Smooth muscle cell (in vitro differentiated cells): ENCODE measurements around the gene MAP3K12. TPM values are rescaled to one million over a fixed set of nuclear protein-coding genes. Genes with fewer than 3 reads are reported as not detected.

ENCODE experiments used
- DNase-seq: peaks from one replicate; lab custom pipeline; 2025; ENCODE audit not compliant: unreplicated experiment; lab: John Stamatoyannopoulos, UW
- H2AFZ ChIP-seq: fragments of 200-600 bp; sonication (generic); 2 replicates; pipeline ENCODE4 v1.6.0; 2016; ENCODE audit warnings: antibody characterized with exemption, low read depth, mild to moderate bottlenecking
- H3F3A ChIP-seq: fragments of 200-600 bp; sonication (generic); 2 replicates; pipeline ENCODE4 v1.6.0; 2017; ENCODE audit warnings: antibody characterized with exemption, low read depth
- H3K27ac ChIP-seq: fragments of 200-600 bp; sonication (generic); 2 replicates; pipeline ENCODE4 v1.5.1; 2016; ENCODE audit warnings: low read depth, mild to moderate bottlenecking
- H3K27me3 ChIP-seq: fragments of 200-600 bp; sonication (generic); 2 replicates; pipeline ENCODE4 v1.6.1; 2016; ENCODE audit warnings: low read depth, mild to moderate bottlenecking
- H3K36me3 ChIP-seq: fragments of 200-600 bp; sonication (generic); 2 replicates; pipeline ENCODE4 v1.5.1; 2016; ENCODE audit warnings: low read depth
- H3K4me1 ChIP-seq: fragments of 200-600 bp; sonication (generic); 2 replicates; pipeline ENCODE4 v1.5.1; 2016; ENCODE audit warnings: low read depth
- H3K4me2 ChIP-seq: fragments of 200-600 bp; sonication (generic); 2 replicates; pipeline ENCODE4 v1.6.0; 2016; ENCODE audit warnings: mild to moderate bottlenecking
- H3K4me3 ChIP-seq: fragments of 200-600 bp; sonication (generic); 2 replicates; pipeline ENCODE4 v1.5.1; 2016; ENCODE audit warnings: mild to moderate bottlenecking
- H3K79me2 ChIP-seq: fragments of 200-600 bp; sonication (generic); 2 replicates; pipeline ENCODE4 v1.6.0; 2016; ENCODE audit warnings: low read depth, mild to moderate bottlenecking
- H3K9ac ChIP-seq: fragments of 200-600 bp; sonication (generic); 2 replicates; pipeline ENCODE4 v1.6.0; 2016; ENCODE audit warnings: low read depth
- H3K9me3 ChIP-seq: fragments of 200-600 bp; sonication (generic); replicated peaks from 2 replicates; pipeline ENCODE4 v1.5.1; 2016; ENCODE audit warnings: low read depth
- H4K20me1 ChIP-seq: fragments of 200-600 bp; sonication (generic); 2 replicates; pipeline ENCODE4 v1.6.0; 2016; ENCODE audit warnings: low read depth
- WGBS: methylation state at CpG from one replicate; pipeline ENCODE4 v1.1.7; 2016; ENCODE audit warnings: low lambda C conversion rate; 5-methylcytosine and 5-hydroxymethylcytosine counted together
- polyA plus RNA-seq: library from polyadenylated mRNA; unstranded; fragments of >200 nt; fragmentation: Nextera tagmentation; extraction: Ambion mirVana; gene quantifications from 2 replicates; pipeline ENCODE4 v1.2.1, GENCODE V29; 2016
- total RNA-seq: library from RNA; depleted of rRNA; stranded (reverse); fragments of >200 nt; gene quantifications from 2 replicates; pipeline ENCODE4 v1.2.3, GENCODE V29; 2014
- TF ChIP-seq, protein P1 (sequence below): fragments of 200-600 bp; sonication (generic); IDR thresholded peaks from 2 replicates; pipeline ENCODE4 v1.5.1; 2017; ENCODE audit warnings: borderline replicate concordance, mild to moderate bottlenecking, antibody characterized with exemption; ENCODE audit not compliant: insufficient read depth, poor library complexity, severe bottlenecking

The MAP3K12 gene
- total and polyA plus RNA-seq, 2 experiments from 2014 or later, result 15.1 to 34.6 TPM

DNA sequence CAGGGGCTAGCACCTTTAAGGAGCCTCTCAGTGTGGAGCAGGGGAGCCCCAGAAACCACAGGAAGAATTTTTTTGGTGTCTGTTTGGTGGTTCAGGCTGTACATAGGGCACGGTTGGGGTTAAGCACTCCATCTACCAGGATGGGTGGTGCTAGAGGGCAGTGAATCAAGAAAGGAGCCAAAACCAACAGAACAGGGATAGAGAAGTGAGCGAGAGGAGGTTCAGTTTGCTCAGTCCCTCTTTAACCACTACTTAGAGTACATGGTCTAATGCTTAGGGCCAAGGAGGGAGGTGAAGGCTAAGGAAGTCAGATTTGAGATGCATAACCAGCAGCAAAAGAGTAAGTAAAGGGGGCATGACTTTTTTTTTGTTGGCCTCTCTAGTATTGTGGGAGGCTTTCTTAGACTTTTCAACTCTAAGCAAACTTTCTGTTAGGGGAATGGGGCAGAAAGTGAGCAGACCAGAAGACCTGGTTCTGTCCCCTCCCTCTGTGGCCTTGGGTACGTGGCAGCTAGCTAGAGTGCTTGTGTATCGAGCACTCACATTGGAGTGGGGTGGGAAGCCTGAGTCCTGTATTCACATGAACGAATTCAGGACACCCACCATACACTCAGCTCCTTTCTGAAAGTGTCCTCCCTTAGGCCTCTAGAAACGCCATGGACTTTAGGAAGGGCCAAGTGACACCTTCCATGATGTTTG is 14.6 kb upstream of the MAP3K12 start:
- 93% methylated on average over 6 of the region's 6 CpGs for WGBS
- Histone ChIP-seq H3K4me3 (no peak overlapping the region), H4K20me1 (no peaks in the 10 kb centered on the region), H3K36me3 (peaks cover 7% of the 10 kb centered on the region), H3K27me3 (no peaks in the 10 kb centered on the region), H2AFZ (no peak overlapping the region), H3K4me1 (no peaks in the 10 kb centered on the region), H3K79me2 (no peaks in the 10 kb centered on the region), H3K9ac (no peak overlapping the region), H3K4me2 (no peak overlapping the region), H3K27ac (no peak overlapping the region), H3K9me3 (no peaks in the 10 kb centered on the region), H3F3A (peaks cover 7% of the 10 kb centered on the region)
- TF ChIP-seq, protein P1, sequence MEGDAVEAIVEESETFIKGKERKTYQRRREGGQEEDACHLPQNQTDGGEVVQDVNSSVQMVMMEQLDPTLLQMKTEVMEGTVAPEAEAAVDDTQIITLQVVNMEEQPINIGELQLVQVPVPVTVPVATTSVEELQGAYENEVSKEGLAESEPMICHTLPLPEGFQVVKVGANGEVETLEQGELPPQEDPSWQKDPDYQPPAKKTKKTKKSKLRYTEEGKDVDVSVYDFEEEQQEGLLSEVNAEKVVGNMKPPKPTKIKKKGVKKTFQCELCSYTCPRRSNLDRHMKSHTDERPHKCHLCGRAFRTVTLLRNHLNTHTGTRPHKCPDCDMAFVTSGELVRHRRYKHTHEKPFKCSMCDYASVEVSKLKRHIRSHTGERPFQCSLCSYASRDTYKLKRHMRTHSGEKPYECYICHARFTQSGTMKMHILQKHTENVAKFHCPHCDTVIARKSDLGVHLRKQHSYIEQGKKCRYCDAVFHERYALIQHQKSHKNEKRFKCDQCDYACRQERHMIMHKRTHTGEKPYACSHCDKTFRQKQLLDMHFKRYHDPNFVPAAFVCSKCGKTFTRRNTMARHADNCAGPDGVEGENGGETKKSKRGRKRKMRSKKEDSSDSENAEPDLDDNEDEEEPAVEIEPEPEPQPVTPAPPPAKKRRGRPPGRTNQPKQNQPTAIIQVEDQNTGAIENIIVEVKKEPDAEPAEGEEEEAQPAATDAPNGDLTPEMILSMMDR, result no peak
- no peak for DNase-seq

DNA sequence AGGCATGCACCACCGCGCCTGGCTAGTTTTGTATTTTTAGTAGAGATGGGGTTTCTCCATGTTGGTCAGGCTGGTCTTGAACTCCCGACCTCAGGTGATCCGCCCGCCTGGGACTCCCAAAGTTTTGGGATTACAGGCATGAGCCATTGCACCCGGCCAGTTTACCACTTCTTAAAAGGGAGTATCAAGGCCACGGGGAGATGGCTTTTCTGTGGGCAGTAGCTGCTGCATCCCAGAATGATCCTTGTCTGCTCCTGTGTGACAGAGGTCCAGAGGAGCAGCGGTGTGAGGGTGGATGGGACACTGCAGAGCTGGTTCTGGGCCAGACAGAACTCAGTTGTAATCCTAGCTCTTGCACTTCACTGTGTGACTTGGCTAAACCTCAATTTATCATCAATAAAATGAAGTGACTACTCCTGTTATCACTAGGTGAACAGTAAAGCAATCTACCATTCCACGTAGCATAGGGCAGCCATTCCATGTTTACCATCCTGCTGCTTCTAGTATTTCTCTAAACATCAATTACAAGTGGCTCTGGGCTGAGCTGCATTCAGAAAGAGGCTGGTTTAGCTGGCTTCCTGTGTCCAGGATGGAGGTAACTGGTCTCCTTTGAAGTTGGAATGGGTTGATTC is 11.0 kb upstream of the MAP3K12 start:
- Histone ChIP-seq H3K27ac (no peak overlapping the region), H3F3A (peaks cover 10% of the 10 kb centered on the region), H3K36me3 (peaks cover 2% of the 10 kb centered on the region), H3K9me3 (no peaks in the 10 kb centered on the region), H2AFZ (no peak overlapping the region), H3K4me1 (no peaks in the 10 kb centered on the region), H3K9ac (no peak overlapping the region), H3K27me3 (no peaks in the 10 kb centered on the region), H4K20me1 (no peaks in the 10 kb centered on the region), H3K4me3 (no peak overlapping the region), H3K4me2 (no peak overlapping the region), H3K79me2 (no peaks in the 10 kb centered on the region)
- WGBS, result 93% methylated on average over 9 of the region's 9 CpGs
- DNase-seq, result no peak
- TF ChIP-seq, protein P1, result no peak

DNA sequence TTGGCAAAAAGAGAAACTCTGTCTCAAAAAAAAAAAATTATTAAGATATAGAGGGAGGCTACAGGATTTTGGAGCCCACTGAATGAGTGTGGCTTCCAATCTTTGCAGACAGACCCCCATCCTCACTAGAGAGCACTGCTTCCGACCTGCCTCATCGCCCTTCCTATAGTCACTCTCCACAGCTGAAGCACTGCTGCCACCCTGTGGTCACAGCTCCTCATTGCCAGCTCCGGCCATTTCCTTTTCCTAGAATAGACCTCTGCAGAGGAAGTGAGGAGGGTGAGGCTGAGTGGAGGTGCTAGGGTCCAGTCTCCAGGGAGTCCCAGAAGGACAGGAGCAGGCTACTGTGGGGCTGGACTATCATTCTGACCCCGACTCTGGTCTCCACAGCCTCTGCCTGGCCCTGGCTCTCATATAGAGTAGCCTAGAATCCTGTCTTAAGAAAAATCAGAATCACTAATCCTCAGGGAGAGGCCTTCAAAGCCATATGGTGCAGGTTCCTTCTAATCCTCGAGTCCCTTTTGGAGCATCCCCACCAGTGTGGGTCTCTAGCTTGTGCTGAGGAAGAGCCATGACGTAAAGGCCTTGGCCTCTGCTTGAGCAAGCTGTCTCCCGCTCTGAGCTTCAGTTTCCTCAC is 9.4 kb upstream of the MAP3K12 start:
- peaks cover 10% of the 10 kb centered on the region for H3F3A ChIP-seq

More for the DNA sequence above, 9.4 kb upstream of the MAP3K12 start:
- 40% methylated on average over 7 of the region's 7 CpGs for WGBS
- Histone ChIP-seq H3K27ac (no peak overlapping the region), H2AFZ (no peak overlapping the region), H3K9me3 (no peaks in the 10 kb centered on the region), H4K20me1 (no peaks in the 10 kb centered on the region), H3K27me3 (no peaks in the 10 kb centered on the region), H3K36me3 (no peaks in the 10 kb centered on the region), H3K4me3 (no peak overlapping the region), H3K4me2 (no peak overlapping the region), H3K79me2 (no peaks in the 10 kb centered on the region), H3K4me1 (no peaks in the 10 kb centered on the region), H3K9ac (no peak overlapping the region)
- DNase-seq, result peak; percentile 41
- TF ChIP-seq, protein P1, result peak; percentile 92
